Measurements from ENCODE around the gene CCN5. TPM values are rescaled to one million over a fixed set of nuclear protein-coding genes. Genes with fewer than 3 reads are reported as not detected.

The CCN5 gene
- total and polyA plus RNA-seq, 2 of the 13 experiments (the other 11 are each of a cell fraction or from before 2014, with no cell fraction given) = 0.12 TPM; not detected in 1

- TF ChIP-seq SMAD3 (CRISPR knock-in tag; IDR thresholded peaks at IDR 0.05) (no peak), PAF1 (CRISPR knock-in tag; IDR thresholded peaks at IDR 0.05) (no peak), NFE2L1 (CRISPR knock-in tag; IDR thresholded peaks at IDR 0.05; ENCODE audit: borderline replicate concordance) (no peak), ZBTB20 (CRISPR knock-in tag; IDR thresholded peaks at IDR 0.05; ENCODE audit: borderline replicate concordance, low read depth) (no peak), CCAR2 (optimal IDR thresholded peaks at IDR 0.05; ENCODE audit: low read depth, low read length) (no peak), ZNF615 (CRISPR knock-in tag; IDR thresholded peaks at IDR 0.05; ENCODE audit: borderline replicate concordance) (no peak), ZNF770 (CRISPR knock-in tag; IDR thresholded peaks at IDR 0.05) (no peak), ZFP82 (CRISPR knock-in tag; IDR thresholded peaks at IDR 0.05; ENCODE audit: borderline replicate concordance) (no peak), MED13 (CRISPR knock-in tag; IDR thresholded peaks at IDR 0.05) (no peak), MIER2 (CRISPR knock-in tag; IDR thresholded peaks at IDR 0.05) (0 out of 2 replicates have a peak, but pooled peaks have one; percentile 42), ATM (IDR thresholded peaks at IDR 0.05; ENCODE audit: borderline replicate concordance) (no peak), ZNF780A (CRISPR knock-in tag; IDR thresholded peaks at IDR 0.05) (no peak), RAD21 (CRISPR knock-in tag; IDR thresholded peaks at IDR 0.05) (no peak), CBFB (CRISPR knock-in tag; IDR thresholded peaks at IDR 0.05) (no peak), GTF2F1 (IDR thresholded peaks at IDR 0.05; ENCODE audit: low read length) (no peak), ZNF576 (CRISPR knock-in tag; IDR thresholded peaks at IDR 0.05) (no peak), SALL2 (CRISPR knock-in tag; IDR thresholded peaks at IDR 0.05) (no peak), NFIC (IDR thresholded peaks at IDR 0.05; ENCODE audit: low read length) (no peak)
- TF ChIP-seq, protein P1, sequence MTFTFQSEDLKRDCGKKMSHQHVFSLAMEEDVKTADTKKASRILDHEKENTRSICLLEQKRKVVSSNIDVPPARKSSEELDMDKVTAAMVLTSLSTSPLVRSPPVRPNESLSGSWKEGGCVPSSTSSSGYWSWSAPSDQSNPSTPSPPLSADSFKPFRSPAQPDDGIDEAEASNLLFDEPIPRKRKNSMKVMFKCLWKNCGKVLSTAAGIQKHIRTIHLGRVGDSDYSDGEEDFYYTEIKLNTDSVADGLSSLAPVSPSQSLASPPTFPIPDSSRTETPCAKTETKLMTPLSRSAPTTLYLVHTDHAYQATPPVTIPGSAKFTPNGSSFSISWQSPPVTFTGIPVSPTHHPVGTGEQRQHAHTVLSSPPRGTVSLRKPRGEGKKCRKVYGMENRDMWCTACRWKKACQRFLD (CRISPR knock-in tag; IDR thresholded peaks at IDR 0.05; ENCODE audit: borderline replicate concordance) = no peak
- TF ChIP-seq, protein P2, sequence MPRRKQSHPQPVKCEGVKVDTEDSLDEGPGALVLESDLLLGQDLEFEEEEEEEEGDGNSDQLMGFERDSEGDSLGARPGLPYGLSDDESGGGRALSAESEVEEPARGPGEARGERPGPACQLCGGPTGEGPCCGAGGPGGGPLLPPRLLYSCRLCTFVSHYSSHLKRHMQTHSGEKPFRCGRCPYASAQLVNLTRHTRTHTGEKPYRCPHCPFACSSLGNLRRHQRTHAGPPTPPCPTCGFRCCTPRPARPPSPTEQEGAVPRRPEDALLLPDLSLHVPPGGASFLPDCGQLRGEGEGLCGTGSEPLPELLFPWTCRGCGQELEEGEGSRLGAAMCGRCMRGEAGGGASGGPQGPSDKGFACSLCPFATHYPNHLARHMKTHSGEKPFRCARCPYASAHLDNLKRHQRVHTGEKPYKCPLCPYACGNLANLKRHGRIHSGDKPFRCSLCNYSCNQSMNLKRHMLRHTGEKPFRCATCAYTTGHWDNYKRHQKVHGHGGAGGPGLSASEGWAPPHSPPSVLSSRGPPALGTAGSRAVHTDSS (CRISPR knock-in tag; conservative IDR thresholded peaks at IDR 0.05) = no peak
- TF ChIP-seq, protein P3, sequence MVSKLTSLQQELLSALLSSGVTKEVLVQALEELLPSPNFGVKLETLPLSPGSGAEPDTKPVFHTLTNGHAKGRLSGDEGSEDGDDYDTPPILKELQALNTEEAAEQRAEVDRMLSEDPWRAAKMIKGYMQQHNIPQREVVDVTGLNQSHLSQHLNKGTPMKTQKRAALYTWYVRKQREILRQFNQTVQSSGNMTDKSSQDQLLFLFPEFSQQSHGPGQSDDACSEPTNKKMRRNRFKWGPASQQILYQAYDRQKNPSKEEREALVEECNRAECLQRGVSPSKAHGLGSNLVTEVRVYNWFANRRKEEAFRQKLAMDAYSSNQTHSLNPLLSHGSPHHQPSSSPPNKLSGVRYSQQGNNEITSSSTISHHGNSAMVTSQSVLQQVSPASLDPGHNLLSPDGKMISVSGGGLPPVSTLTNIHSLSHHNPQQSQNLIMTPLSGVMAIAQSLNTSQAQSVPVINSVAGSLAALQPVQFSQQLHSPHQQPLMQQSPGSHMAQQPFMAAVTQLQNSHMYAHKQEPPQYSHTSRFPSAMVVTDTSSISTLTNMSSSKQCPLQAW (CRISPR knock-in tag; IDR thresholded peaks at IDR 0.05) = peak; percentile 24; the same call in 1 of the 2 replicates
- TF ChIP-seq, protein P4, sequence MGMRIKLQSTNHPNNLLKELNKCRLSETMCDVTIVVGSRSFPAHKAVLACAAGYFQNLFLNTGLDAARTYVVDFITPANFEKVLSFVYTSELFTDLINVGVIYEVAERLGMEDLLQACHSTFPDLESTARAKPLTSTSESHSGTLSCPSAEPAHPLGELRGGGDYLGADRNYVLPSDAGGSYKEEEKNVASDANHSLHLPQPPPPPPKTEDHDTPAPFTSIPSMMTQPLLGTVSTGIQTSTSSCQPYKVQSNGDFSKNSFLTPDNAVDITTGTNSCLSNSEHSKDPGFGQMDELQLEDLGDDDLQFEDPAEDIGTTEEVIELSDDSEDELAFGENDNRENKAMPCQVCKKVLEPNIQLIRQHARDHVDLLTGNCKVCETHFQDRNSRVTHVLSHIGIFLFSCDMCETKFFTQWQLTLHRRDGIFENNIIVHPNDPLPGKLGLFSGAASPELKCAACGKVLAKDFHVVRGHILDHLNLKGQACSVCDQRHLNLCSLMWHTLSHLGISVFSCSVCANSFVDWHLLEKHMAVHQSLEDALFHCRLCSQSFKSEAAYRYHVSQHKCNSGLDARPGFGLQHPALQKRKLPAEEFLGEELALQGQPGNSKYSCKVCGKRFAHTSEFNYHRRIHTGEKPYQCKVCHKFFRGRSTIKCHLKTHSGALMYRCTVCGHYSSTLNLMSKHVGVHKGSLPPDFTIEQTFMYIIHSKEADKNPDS (CRISPR knock-in tag; IDR thresholded peaks at IDR 0.05) = no peak
Measured at GRCh38 chr20:44738813-44739477, 23.8 kb downstream of the CCN5 start (continued).
